Inflammatory macrophage (primary cell): ENCODE data around the gene GLI1.
"Not testable (repeated sequence)": the region's sequence is repeated elsewhere in the genome, so short reads cannot be mapped to it uniquely, and the experiment has no call there.

ENCODE experiments used
- DNase-seq, 2 donors: peaks; one replicate each; pipeline ENCODE4 v3.0.0-alpha.2; 2020 to 2022

GLI1 gene

GRCh38 chr12:57476162-57476992, 16.8 kb downstream of the GLI1 start:
- DNase-seq = peak; percentile 35 to 66

GRCh38 chr12:57476993-57477709, 17.6 kb downstream of the GLI1 start:
- no peak for DNase-seq

- peak; percentile 59 to 81 for DNase-seq
Measured at GRCh38 chr12:57477710-57478681, 18.4 kb downstream of the GLI1 start.

GRCh38 chr12:57479043-57479375, 19.4 kb downstream of the GLI1 start:
- no peak for DNase-seq

- peak; percentile 29 to 35 for DNase-seq
Measured at GRCh38 chr12:57479376-57480115, 20.0 kb downstream of the GLI1 start, which contains the start of gene ARHGAP9. TSS of gene ARHGAP9 (minus strand) at chr12:57479866. CDS start at chr12:57479406, 460 bp downstream.

GRCh38 chr12:57481671-57482070, 22.1 kb downstream of the GLI1 start:
- DNase-seq = no peak

GRCh38 chr12:57483466-57483865, 23.9 kb downstream of the GLI1 start:
- DNase-seq = no peak

- no peak for DNase-seq
Measured at GRCh38 chr12:57485695-57486094, 26.1 kb downstream of the GLI1 start.

- DNase-seq = no peak
Measured at GRCh38 chr12:57487055-57487596, 27.5 kb downstream of the GLI1 start.

- DNase-seq = peak; percentile 96 to 97
Measured at GRCh38 chr12:57487597-57488401, 28.2 kb downstream of the GLI1 start, which contains the start of gene MARS1. TSS of gene MARS1 (plus strand) at chr12:57488068. CDS start at chr12:57488091, 23 bp downstream.

GRCh38 chr12:57488402-57489156, 29.0 kb downstream of the GLI1 start:
- no peak for DNase-seq

- DNase-seq = no peak
Measured at GRCh38 chr12:57489157-57489641, 29.6 kb downstream of the GLI1 start.

GRCh38 chr12:57490126-57490525, 30.5 kb downstream of the GLI1 start:
- no peak for DNase-seq

- no peak for DNase-seq
Measured at GRCh38 chr12:57491393-57492280, 32.1 kb downstream of the GLI1 start.

GRCh38 chr12:57495051-57495701, 35.6 kb downstream of the GLI1 start:
- not testable (repeated sequence) for DNase-seq

GRCh38 chr12:57496822-57497221, 37.2 kb downstream of the GLI1 start:
- DNase-seq = no peak

GRCh38 chr12:57497223-57498131, 37.9 kb downstream of the GLI1 start:
- no peak for DNase-seq
